Measurements from ENCODE around the gene OBP2A.
"Not testable (repeated sequence)": the region's sequence is repeated elsewhere in the genome, so short reads cannot be mapped to it uniquely, and the experiment has no call there.

OBP2A gene

DNA sequence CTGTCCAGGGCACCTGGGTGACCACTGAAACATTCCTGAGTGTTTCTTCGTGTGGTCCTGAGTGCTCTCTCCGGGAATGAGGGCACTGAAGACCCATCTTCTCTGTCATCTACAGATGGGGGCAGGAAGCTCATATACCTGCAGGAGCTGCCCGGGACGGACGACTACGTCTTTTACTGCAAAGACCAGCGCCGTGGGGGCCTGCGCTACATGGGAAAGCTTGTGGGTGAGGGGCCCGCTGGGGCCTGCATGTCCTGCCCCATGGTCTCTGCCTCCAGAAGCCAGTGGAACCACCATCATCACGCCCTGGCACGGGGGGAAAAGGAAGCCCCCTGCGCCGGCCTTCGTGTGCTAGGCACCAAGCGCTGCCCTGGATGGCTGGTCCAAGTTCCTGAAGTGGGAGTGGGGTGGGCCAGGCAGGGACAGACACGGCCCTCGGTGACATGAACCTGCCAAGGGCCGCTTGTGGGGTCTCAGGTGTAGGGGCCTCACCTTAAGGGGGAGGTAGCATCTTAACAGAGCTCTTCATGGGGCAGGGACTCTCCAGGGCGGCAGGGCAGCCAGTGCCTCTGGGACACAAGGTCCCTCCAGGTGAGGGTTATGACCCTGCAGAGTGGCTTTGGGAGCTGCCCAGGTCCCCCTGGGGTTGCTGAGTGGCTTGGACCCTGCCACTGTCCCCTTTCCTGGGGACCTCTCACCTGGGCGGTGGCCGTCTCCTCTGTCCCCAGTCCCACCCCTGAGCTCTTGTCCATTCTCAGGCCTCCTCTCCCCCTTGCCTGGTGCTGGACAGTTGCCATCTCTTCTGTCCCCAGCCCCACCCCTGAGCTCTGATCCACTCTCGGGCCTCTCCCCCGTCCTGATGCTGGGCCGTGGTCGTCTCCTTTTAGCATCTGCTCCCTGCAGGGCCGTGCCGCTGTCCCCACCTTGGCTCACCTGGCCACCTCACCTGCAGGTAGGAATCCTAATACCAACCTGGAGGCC is 2.1 kb downstream of the OBP2A start:
- Histone ChIP-seq H3K9me3 (ENCODE audit: insufficient read depth, low read length) (no peaks in the 10 kb centered on the region), H2AFZ (ENCODE audit: low read depth, low read length) (no peak overlapping the region), H3K27me3 (ENCODE audit: low read depth, low read length) (no peaks in the 10 kb centered on the region), H3K4me2 (ENCODE audit: low read length) (no peak overlapping the region), H3K27ac (ENCODE audit: low read length) (no peak overlapping the region), H3K36me3 (replicated peaks; ENCODE audit: low read depth, low read length) (no peaks in the 10 kb centered on the region), H4K20me1 (ENCODE audit: insufficient read depth, low read length) (no peaks in the 10 kb centered on the region), H3K4me1 (ENCODE audit: low read length) (no peaks in the 10 kb centered on the region), H3K9ac (ENCODE audit: low read length) (no peak overlapping the region), H3K79me2 (ENCODE audit: low read length) (no peaks in the 10 kb centered on the region), H3K4me3 (ENCODE audit: low read length) (no peak overlapping the region)
- no peak for TF ChIP-seq EZH2phosphoT487 (IDR thresholded peaks at IDR 0.05; ENCODE audit: low read depth)
- TF ChIP-seq, protein P1, sequence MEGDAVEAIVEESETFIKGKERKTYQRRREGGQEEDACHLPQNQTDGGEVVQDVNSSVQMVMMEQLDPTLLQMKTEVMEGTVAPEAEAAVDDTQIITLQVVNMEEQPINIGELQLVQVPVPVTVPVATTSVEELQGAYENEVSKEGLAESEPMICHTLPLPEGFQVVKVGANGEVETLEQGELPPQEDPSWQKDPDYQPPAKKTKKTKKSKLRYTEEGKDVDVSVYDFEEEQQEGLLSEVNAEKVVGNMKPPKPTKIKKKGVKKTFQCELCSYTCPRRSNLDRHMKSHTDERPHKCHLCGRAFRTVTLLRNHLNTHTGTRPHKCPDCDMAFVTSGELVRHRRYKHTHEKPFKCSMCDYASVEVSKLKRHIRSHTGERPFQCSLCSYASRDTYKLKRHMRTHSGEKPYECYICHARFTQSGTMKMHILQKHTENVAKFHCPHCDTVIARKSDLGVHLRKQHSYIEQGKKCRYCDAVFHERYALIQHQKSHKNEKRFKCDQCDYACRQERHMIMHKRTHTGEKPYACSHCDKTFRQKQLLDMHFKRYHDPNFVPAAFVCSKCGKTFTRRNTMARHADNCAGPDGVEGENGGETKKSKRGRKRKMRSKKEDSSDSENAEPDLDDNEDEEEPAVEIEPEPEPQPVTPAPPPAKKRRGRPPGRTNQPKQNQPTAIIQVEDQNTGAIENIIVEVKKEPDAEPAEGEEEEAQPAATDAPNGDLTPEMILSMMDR (IDR thresholded peaks at IDR 0.05; ENCODE audit: low read depth, low read length) = no peak

DNA sequence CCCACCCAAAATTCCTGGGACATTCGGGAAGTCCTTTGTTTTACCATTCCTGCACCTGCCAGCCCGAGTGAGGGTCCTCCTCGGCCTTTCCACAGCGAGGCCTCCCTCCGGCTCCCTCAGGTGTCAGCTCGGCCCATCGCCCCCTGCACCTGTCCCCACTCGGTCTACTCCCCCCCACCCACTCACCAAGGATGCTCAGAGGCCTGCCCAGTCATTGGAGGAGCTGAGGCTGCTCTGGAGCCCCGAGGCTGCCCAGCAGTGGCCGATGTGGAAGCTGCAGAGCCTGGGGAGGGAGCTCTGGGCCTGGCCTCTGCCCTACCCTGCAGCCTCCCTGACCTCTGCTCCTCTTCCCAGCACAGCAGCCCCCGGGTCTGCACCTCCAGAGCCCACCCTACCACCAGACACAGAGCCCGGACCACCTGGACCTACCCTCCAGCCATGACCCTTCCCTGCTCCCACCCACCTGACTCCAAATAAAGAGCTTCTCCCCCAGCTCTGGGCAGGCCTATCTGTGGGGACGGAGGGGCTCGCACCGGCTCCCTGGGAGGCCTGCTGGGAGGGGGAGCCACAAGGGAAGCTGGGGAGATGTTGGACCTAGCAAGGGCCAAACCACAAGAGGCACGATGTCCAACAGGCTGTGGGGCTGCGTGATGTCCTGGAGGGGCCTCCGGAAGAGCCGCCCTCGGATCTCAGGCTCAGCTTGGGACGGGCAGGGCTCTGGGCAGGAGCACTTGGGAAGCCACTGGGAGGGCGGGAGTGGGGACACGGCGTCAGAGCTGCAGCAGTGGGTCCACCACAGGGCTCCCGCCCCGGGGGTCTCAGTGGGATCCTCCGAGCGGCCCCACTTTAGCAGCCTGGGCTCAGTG is 3.8 kb downstream of the OBP2A start:
- not testable (repeated sequence) for H3K9ac ChIP-seq (ENCODE audit: low read length); H3K4me2 ChIP-seq (ENCODE audit: low read length); H4K20me1 ChIP-seq (ENCODE audit: insufficient read depth, low read length); H3K27me3 ChIP-seq (ENCODE audit: low read depth, low read length); H3K36me3 ChIP-seq (replicated peaks; ENCODE audit: low read depth, low read length); H3K79me2 ChIP-seq (ENCODE audit: low read length); H2AFZ ChIP-seq (ENCODE audit: low read depth, low read length); H3K9me3 ChIP-seq (ENCODE audit: insufficient read depth, low read length); H3K27ac ChIP-seq (ENCODE audit: low read length); H3K4me1 ChIP-seq (ENCODE audit: low read length); H3K4me3 ChIP-seq (ENCODE audit: low read length)

DNA sequence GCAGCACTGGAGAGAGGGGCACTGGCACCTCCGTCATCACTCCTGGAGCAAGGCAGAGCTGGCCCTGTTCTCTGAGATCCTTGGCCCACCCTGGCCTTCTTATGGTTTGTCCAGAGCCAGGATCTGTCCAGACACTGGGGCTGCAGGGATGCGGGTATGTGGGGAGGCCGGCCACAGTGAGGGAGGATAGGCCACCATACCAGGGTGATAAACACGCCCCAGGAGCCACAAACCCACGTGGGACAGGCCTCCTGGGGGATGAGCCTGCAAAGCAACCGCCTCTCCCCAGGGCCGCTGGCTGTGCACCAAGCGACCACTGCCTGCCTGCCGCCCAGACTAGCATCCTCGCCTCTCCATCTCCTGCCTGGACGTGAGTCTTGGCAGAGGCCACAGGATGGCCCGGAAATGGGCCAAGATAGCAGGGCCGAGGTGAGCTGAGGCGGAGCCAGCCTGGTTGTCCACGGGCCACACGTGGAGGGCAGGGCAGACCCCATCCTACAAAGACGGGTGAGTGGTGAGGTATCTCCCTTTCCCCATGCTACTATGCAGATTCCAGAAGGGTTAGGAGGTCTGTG is 4.5 kb downstream of the OBP2A start:
- H4K20me1 ChIP-seq (ENCODE audit: insufficient read depth, low read length) = no peaks in the 10 kb centered on the region
- H3K9ac ChIP-seq (ENCODE audit: low read length) = no peak overlapping the region
- H3K79me2 ChIP-seq (ENCODE audit: low read length) = no peaks in the 10 kb centered on the region
- no peaks in the 10 kb centered on the region for H3K27me3 ChIP-seq (ENCODE audit: low read depth, low read length)
- H3K27ac ChIP-seq (ENCODE audit: low read length) = no peak overlapping the region
- H3K4me1 ChIP-seq (ENCODE audit: low read length) = no peaks in the 10 kb centered on the region
- H3K4me2 ChIP-seq (ENCODE audit: low read length) = no peak overlapping the region
- no peaks in the 10 kb centered on the region for H3K9me3 ChIP-seq (ENCODE audit: insufficient read depth, low read length)
- H3K4me3 ChIP-seq (ENCODE audit: low read length) = no peak overlapping the region
- H2AFZ ChIP-seq (ENCODE audit: low read depth, low read length) = no peak overlapping the region
- no peaks in the 10 kb centered on the region for H3K36me3 ChIP-seq (replicated peaks; ENCODE audit: low read depth, low read length)
- TF ChIP-seq, protein P1 (IDR thresholded peaks at IDR 0.05; ENCODE audit: low read depth, low read length) = no peak
- TF ChIP-seq EZH2phosphoT487 (IDR thresholded peaks at IDR 0.05; ENCODE audit: low read depth) = no peak

DNA sequence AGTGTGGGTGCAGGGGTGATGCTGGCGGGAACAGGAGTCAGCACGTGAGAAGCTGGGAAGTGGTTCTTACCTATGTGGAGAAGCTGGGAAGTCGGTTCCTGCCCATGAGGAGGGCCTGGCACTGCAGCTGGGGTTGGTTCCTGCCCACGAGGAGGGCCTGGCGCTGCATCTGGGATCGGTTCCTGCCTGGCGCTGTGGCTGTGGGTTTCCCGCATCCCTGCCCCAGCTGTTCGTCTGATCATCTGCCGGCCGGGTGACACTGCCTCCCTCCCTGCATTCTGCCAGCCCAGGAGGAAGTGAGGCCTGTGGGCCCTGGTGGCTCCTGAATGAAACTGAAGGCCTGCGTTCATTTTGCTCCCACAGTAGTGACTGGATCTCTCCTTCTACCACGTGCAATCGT is 5.1 kb downstream of the OBP2A start:
- Histone ChIP-seq H3K27ac (ENCODE audit: low read length) (no peak overlapping the region), H2AFZ (ENCODE audit: low read depth, low read length) (no peak overlapping the region), H3K4me2 (ENCODE audit: low read length) (no peak overlapping the region), H3K79me2 (ENCODE audit: low read length) (no peaks in the 10 kb centered on the region), H3K4me1 (ENCODE audit: low read length) (no peaks in the 10 kb centered on the region), H3K9me3 (ENCODE audit: insufficient read depth, low read length) (no peaks in the 10 kb centered on the region), H4K20me1 (ENCODE audit: insufficient read depth, low read length) (no peaks in the 10 kb centered on the region), H3K27me3 (ENCODE audit: low read depth, low read length) (no peaks in the 10 kb centered on the region), H3K9ac (ENCODE audit: low read length) (no peak overlapping the region), H3K4me3 (ENCODE audit: low read length) (no peak overlapping the region), H3K36me3 (replicated peaks; ENCODE audit: low read depth, low read length) (no peaks in the 10 kb centered on the region)
- no peak for TF ChIP-seq EZH2phosphoT487 (IDR thresholded peaks at IDR 0.05; ENCODE audit: low read depth)
- TF ChIP-seq, protein P1 (IDR thresholded peaks at IDR 0.05; ENCODE audit: low read depth, low read length) = no peak

Measured in OCI-LY3 (cell line).